ENCODE measurements around the gene TSC22D3. TPM values are rescaled to one million over a fixed set of nuclear protein-coding genes. Genes with fewer than 3 reads are reported as not detected.

Gene TSC22D3
- total and polyA plus RNA-seq, 12 donors: 132 to 474 (median 298) TPM

DNA sequence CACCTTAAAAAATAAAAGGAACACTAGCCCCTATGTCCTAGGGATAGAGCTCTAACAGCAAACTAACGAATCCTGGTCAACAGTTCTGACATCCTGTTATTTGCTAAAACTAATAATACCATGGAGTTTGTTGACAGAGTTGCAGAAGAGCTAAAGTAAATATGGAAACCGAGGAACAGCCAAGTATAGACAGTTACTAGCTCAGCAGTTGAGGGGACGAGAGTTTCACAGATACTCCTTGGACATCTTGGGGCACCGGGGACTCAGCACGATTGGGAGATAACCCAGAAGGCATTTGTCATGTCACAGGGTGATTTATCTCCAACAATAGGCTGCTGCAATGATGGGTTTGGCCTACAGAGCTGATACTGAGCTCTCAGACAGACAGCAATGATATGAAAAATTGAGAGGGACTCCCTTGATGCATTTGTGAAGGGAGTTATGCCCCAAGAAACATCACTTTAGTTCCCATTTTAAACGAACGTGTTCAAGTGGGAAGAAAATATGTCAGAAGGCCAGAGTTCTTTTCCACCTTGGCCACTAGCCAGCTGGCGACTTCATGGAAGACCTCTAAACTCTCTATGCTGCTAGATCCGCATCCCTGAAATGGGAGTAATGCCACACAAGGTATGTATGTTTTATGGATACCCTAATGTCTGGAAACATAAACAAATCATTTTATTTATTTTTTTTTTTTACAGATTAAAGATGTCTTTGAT is 48.6 kb downstream of the TSC22D3 start:
- 21 to 43% (median 32%) methylated on average over 4 to 9 of the region's 9 CpGs for WGBS, 4 donors
- H3K36me3 ChIP-seq (replicated peaks in 1 of 2): no peaks in the 10 kb centered on the region
- H3K27ac ChIP-seq: peak overlapping the region in 4 of 5 donors; percentile 37 to 62 (median 55)
- no peaks in the 10 kb centered on the region for H3K9me3 ChIP-seq (replicated peaks in 1 of 3)
- H3K4me3 ChIP-seq: no peak overlapping the region
- no peaks in the 10 kb centered on the region for H3K27me3 ChIP-seq
- intact Hi-C loops (cut with DNase I): no loop called here
- no peak for DNase-seq
- H3K4me1 ChIP-seq (replicated peaks in 1 of 2): peaks cover 55 to 76% of the 10 kb centered on the region in 2 donors
- TF ChIP-seq, protein P1, sequence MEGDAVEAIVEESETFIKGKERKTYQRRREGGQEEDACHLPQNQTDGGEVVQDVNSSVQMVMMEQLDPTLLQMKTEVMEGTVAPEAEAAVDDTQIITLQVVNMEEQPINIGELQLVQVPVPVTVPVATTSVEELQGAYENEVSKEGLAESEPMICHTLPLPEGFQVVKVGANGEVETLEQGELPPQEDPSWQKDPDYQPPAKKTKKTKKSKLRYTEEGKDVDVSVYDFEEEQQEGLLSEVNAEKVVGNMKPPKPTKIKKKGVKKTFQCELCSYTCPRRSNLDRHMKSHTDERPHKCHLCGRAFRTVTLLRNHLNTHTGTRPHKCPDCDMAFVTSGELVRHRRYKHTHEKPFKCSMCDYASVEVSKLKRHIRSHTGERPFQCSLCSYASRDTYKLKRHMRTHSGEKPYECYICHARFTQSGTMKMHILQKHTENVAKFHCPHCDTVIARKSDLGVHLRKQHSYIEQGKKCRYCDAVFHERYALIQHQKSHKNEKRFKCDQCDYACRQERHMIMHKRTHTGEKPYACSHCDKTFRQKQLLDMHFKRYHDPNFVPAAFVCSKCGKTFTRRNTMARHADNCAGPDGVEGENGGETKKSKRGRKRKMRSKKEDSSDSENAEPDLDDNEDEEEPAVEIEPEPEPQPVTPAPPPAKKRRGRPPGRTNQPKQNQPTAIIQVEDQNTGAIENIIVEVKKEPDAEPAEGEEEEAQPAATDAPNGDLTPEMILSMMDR (IDR thresholded peaks at IDR 0.05): no peak
- no peak for TF ChIP-seq POLR2A (IDR thresholded peaks at IDR 0.05)

DNA sequence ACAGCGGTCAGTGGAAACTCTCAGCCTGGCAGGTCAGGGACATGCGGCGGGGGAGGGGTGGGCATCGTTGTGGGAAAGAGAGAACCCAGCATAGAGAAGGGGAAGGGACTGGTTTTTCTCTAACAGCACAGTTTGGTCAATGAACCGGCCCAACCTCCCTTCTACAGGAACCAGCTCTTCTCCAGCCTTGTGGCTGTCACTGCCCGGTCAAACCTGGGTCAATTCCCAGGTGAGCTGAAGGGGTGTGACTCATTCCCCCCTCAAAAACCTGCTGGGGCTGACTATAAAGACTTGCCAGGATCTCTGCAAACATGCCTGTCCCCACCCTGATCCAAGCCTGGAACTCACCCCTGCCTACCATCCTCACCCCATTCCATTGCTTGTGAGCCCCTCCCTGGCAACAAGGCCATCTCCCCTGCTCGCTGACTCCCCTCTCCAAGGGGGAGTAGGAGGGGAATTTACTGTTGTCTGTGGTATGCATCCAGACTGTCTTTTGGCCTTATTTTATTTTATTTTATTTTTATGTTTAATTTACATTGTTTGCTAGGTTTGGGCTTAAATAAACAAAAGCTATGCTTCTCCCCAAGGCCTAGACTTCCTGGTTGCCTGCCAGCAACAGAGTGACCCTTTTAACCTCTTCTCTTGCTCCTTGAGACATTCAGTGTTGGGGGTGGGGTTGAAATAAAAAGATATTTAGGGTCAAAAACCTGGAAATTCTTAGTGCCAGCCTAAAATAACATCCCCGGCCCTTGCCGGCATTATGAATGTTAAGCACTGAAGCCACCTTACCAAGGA is 49.6 kb downstream of the TSC22D3 start:
- Histone ChIP-seq H3K27ac (peak overlapping the region; percentile 13 to 68 (median 54)), H3K4me1 (replicated peaks in 1 of 2) (peaks cover 56 to 76% of the 10 kb centered on the region in 2 donors), H3K9me3 (replicated peaks in 1 of 3) (no peaks in the 10 kb centered on the region), H3K4me3 (no peak overlapping the region), H3K27me3 (no peaks in the 10 kb centered on the region), H3K36me3 (replicated peaks in 1 of 2) (no peaks in the 10 kb centered on the region)
- TF ChIP-seq, protein P1 (IDR thresholded peaks at IDR 0.05): no peak
- TF ChIP-seq POLR2A (IDR thresholded peaks at IDR 0.05): no peak
- 23 to 47% (median 34%) methylated on average over 3 to 9 of the region's 9 CpGs for WGBS, 4 donors
- DNase-seq: peak in 5 of 7 donors; percentile 47 to 61 (median 60)
- intact Hi-C loops (cut with DNase I): no loop called here

DNA sequence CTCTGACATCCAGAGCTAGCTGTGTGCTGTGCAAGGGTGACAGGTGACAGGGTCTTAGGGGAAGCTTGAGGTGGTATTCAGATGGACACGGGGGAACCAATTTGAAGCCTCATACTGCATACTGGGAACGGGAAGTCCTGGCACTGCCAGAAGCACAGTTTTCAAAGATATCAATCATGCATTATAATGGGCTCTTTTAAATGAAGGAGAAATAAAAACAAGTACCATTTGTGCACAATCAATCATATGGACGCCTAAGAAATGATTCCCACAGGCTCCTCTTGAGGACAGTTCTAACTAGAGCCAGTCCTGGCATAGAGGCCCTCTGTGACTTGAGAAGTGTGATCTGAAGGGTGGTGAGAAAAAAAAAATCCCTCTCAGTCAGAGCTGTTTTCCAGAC is 50.9 kb downstream of the TSC22D3 start:
- H3K27ac ChIP-seq: peak overlapping the region in 3 of 5 donors; percentile 16 to 87 (median 62)
- TF ChIP-seq POLR2A (IDR thresholded peaks at IDR 0.05): no peak
- TF ChIP-seq, protein P1 (IDR thresholded peaks at IDR 0.05): no peak
- no peak for DNase-seq
- no peaks in the 10 kb centered on the region for H3K27me3 ChIP-seq
- WGBS, 4 donors: 27 to 53% (median 42%) methylated on average over 2 to 3 of the region's 3 CpGs
- H3K9me3 ChIP-seq (replicated peaks in 1 of 3): no peaks in the 10 kb centered on the region
- intact Hi-C loops (cut with DNase I): no loop called here
- H3K4me1 ChIP-seq (replicated peaks in 1 of 2): peaks cover 48 to 65% of the 10 kb centered on the region in 2 donors
- H3K4me3 ChIP-seq: no peak overlapping the region
- H3K36me3 ChIP-seq (replicated peaks in 1 of 2): no peaks in the 10 kb centered on the region

DNA sequence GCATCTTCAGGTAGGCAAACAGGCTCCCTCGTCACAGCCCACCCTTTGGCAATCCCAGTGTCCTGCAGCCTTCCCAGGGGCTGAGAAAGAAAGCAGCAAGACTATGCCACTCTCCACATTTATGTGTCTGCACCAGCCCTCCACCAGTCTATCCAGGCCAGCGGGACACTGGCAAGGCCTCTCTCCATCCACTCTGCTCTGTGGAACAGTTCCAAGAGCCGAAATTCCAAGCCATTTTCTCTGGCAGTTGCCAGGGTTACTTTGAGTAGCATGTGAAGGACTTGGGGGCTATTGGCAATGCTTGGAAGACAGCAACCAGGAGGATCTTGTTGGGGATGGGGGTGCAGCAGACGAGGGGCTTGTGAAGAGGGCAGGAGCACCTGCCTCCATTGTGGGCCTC is 52.1 kb downstream of the TSC22D3 start:
- peak overlapping the region in 2 of 5 donors; percentile 62 to 87 for H3K27ac ChIP-seq
- H3K4me1 ChIP-seq (replicated peaks in 1 of 2): peaks cover 36 to 64% of the 10 kb centered on the region in 2 donors

More for the DNA sequence above, 52.1 kb downstream of the TSC22D3 start:
- Histone ChIP-seq H3K9me3 (replicated peaks in 1 of 3) (no peaks in the 10 kb centered on the region), H3K4me3 (no peak overlapping the region), H3K36me3 (replicated peaks in 1 of 2) (no peaks in the 10 kb centered on the region), H3K27me3 (no peaks in the 10 kb centered on the region)
- TF ChIP-seq, protein P1 (IDR thresholded peaks at IDR 0.05): no peak
- TF ChIP-seq POLR2A (IDR thresholded peaks at IDR 0.05): no peak
- intact Hi-C loops (cut with DNase I): no loop called here
- 62 to 95% (median 86%) methylated on average over 2 to 4 of the region's 4 CpGs for WGBS, 4 donors
- no peak for DNase-seq
